K562 (cell line): ENCODE measurements around the gene DNASE2. TPM values are rescaled to one million over a fixed set of nuclear protein-coding genes. Genes with fewer than 3 reads are reported as not detected.

Source experiments
- ATAC-seq: fragments of 200-7000 bp; cut with Tn5 transposase; 3 replicates; pipeline ENCODE4 v1.9.1; 2020; ENCODE audit warnings: moderate library complexity
- BruUV-seq: library from RNA; stranded (reverse); fragments of 400-500 nt; replicated peaks from 2 replicates; lab custom pipeline; 2021; lab: Mats Ljungman, UMichigan
- CTCF ChIA-PET: fragments of 300-600 bp; formaldehyde crosslinking; extraction: SDS; loops from one replicate; lab custom pipeline; 2021; ENCODE audit warnings: low intra/inter-chr PET ratio; lab: Yijun Ruan, JAX
- POLR2A ChIA-PET: fragments of 300-600, 350-650 bp; sonication (Branson Sonifier 250); formaldehyde crosslinking; extraction: SDS; loops from one replicate; lab custom pipeline; 2021; ENCODE audit warnings: antibody characterized with exemption, inconsistent platforms; lab: Yijun Ruan, JAX
- DNase-seq, 4 experiments: peaks; one replicate each; pipeline versions ENCODE4 v3.0.0 to v3.0.0-alpha.2; 2011 to 2018; ENCODE audit warnings: low spot score in 3 of 4, mixed read lengths in 3 of 4; ENCODE audit errors: extremely low read depth in 1 of 4
- FAIRE-seq: peaks from 2 replicates; lab custom pipeline; 2011; peaks lifted over from hg19 to GRCh38; lab: Jason Lieb, UNC
- H2AFZ ChIP-seq: 2 replicates; pipeline ENCODE4 v1.6.0; 2011; ENCODE audit warnings: low read depth, low read length, control low read depth, inconsistent platforms
- H3K27ac ChIP-seq: fragments of 200-600 bp; 3 replicates; pipeline ENCODE4 v1.8.0; 2011; ENCODE audit warnings: low read depth, mild to moderate bottlenecking, control low read depth, inconsistent platforms, low read length, moderate library complexity, mixed read lengths; ENCODE audit errors: extremely low read depth
- H3K27me3 ChIP-seq, 2 experiments: fragments of 300-600 bp in 1 of 2; 2 replicates in 1 of 2; 3 replicates in 1 of 2; pipeline versions ENCODE4 v1.6.0 to v1.8.0; 2011; ENCODE audit warnings: inconsistent platforms in 2 of 2, low read length in 2 of 2, mild to moderate bottlenecking in 1 of 2, mixed read lengths in 1 of 2, moderate library complexity in 1 of 2; ENCODE audit not compliant: control insufficient read depth in 2 of 2, insufficient read depth in 2 of 2
- H3K36me3 ChIP-seq: fragments of 300-600 bp; 3 replicates; pipeline ENCODE4 v1.8.0; 2011; ENCODE audit warnings: mild to moderate bottlenecking, low read length, inconsistent platforms; ENCODE audit not compliant: control insufficient read depth, insufficient read depth
- H3K4me1 ChIP-seq, 2 experiments: fragments of 200-600 bp in 1 of 2; replicated peaks in 1 of 2; 2 replicates in 1 of 2; 3 replicates in 1 of 2; pipeline versions ENCODE4 v1.5.1 to v1.8.0; 2011; ENCODE audit warnings: inconsistent platforms in 2 of 2, low read length in 2 of 2, mild to moderate bottlenecking in 1 of 2, mixed read lengths in 1 of 2, moderate library complexity in 1 of 2; ENCODE audit not compliant: control insufficient read depth in 2 of 2, insufficient read depth in 2 of 2
- H3K4me2 ChIP-seq: 2 replicates; pipeline ENCODE4 v1.6.1; 2011; ENCODE audit warnings: low read length, control low read depth, inconsistent platforms, mixed read lengths; ENCODE audit not compliant: insufficient read depth
- H3K4me3 ChIP-seq: fragments of 200-600 bp; sonication (generic), shearing (Covaris generic); 2 replicates; pipeline ENCODE4 v1.5.1; 2016; ENCODE audit warnings: control low read depth, inconsistent platforms
- H3K79me2 ChIP-seq: fragments of 200-600 bp; 3 replicates; pipeline ENCODE4 v1.8.0; 2011; ENCODE audit warnings: low read length, inconsistent platforms; ENCODE audit not compliant: control insufficient read depth, insufficient read depth
- H3K9ac ChIP-seq, 2 experiments: 2 replicates each; pipeline versions ENCODE4 v1.6.0 to v1.6.1; 2011; ENCODE audit warnings: low read depth in 2 of 2, low read length in 2 of 2, control low read depth in 1 of 2, inconsistent platforms in 1 of 2, mild to moderate bottlenecking in 1 of 2, mixed read lengths in 1 of 2; ENCODE audit not compliant: insufficient read depth in 1 of 2
- H3K9me1 ChIP-seq: one replicate; pipeline ENCODE4 v1.6.0; 2011; ENCODE audit warnings: inconsistent platforms, mild to moderate bottlenecking, low read length, moderate library complexity; ENCODE audit not compliant: control insufficient read depth, insufficient read depth
- H3K9me3 ChIP-seq: replicated peaks from 2 replicates; pipeline ENCODE4 v1.5.1; 2011; ENCODE audit warnings: low read depth, low read length, inconsistent platforms; ENCODE audit not compliant: control insufficient read depth, insufficient read depth
- H4K20me1 ChIP-seq: replicated peaks from 2 replicates; pipeline ENCODE4 v1.6.1; 2011; ENCODE audit warnings: low read length, inconsistent platforms, mixed read lengths; ENCODE audit not compliant: control insufficient read depth, insufficient read depth
- CBX2 ChIP-seq: fragments of 200-600 bp; sonication (generic); IDR thresholded peaks from one replicate; pipeline ENCODE4 v1.6.1; 2012; ENCODE audit warnings: mild to moderate bottlenecking, low read length, inconsistent platforms; ENCODE audit not compliant: insufficient read depth, poor library complexity, severe bottlenecking
- GTF2F1 ChIP-seq: IDR thresholded peaks from 2 replicates; pipeline ENCODE4 v1.6.1; 2011; ENCODE audit warnings: low read depth, low read length, improper control_type of control experiment
- HMGN3 ChIP-seq: IDR thresholded peaks from 2 replicates; pipeline ENCODE4 v1.6.1; 2011; ENCODE audit warnings: borderline replicate concordance, low read depth, mild to moderate bottlenecking, mixed read lengths, low read length; ENCODE audit not compliant: insufficient read length; ENCODE audit errors: extremely low read depth
- KHSRP ChIP-seq: fragments of 450-650 bp; IDR thresholded peaks from 2 replicates; pipeline ENCODE4 v1.6.1; 2017
- MECOM ChIP-seq: fragments of 250-450 bp; sonication (Bioruptor Pico); IDR thresholded peaks from 2 replicates; pipeline ENCODE4 v1.8.0; 2022; ENCODE audit warnings: inconsistent platforms
- MTF1 ChIP-seq: fragments of 250-450 bp; sonication (Bioruptor Pico); IDR thresholded peaks from 2 replicates; pipeline ENCODE4 v1.9.0; 2021; ENCODE audit warnings: moderate library complexity, mild to moderate bottlenecking, inconsistent platforms, borderline replicate concordance
- NFIC ChIP-seq: fragments of 450-650 bp; IDR thresholded peaks from 2 replicates; pipeline ENCODE4 v1.6.1; 2017; ENCODE audit warnings: mild to moderate bottlenecking, inconsistent platforms
- PHF8 ChIP-seq: fragments of 200-600 bp; sonication (generic); IDR thresholded peaks from 2 replicates; pipeline ENCODE4 v1.6.1; 2012; ENCODE audit warnings: mixed run types, mild to moderate bottlenecking, inconsistent platforms, low read length, moderate library complexity, borderline replicate concordance
- RBBP5 ChIP-seq: fragments of 200-600 bp; sonication (generic); IDR thresholded peaks from 2 replicates; pipeline ENCODE4 v1.6.1; 2012; ENCODE audit warnings: borderline replicate concordance, mild to moderate bottlenecking, low read length, control low read depth, inconsistent platforms; ENCODE audit not compliant: insufficient read depth, poor library complexity, severe bottlenecking
- RBFOX2 ChIP-seq: fragments of 200-400 bp; formaldehyde crosslinking; IDR thresholded peaks from 2 replicates; pipeline ENCODE4 v1.6.1; 2017; ENCODE audit warnings: low read depth, mild to moderate bottlenecking, low read length, moderate library complexity
- RBM14 ChIP-seq: fragments of 200-400 bp; formaldehyde crosslinking; IDR thresholded peaks from 2 replicates; pipeline ENCODE4 v1.6.1; 2018; ENCODE audit warnings: low read depth, mild to moderate bottlenecking, low read length, moderate library complexity, borderline replicate concordance; ENCODE audit not compliant: insufficient read depth
- SETDB1 ChIP-seq: IDR thresholded peaks from one replicate; pipeline ENCODE4 v1.6.1; 2012; ENCODE audit warnings: low read length, control low read depth, inconsistent platforms
- SRF ChIP-seq, 2 experiments: fragments of 250-450, 450-650 bp in 1 of 2; sonication (Bioruptor Pico) in 1 of 2; sonication (generic) in 1 of 2; formaldehyde crosslinking; IDR thresholded peaks; 2 replicates each; pipeline versions ENCODE4 v1.5.0 to v1.5.1; 2020 to 2022; ENCODE audit warnings: mild to moderate bottlenecking in 1 of 2, missing genetic modification reagents in 1 of 2
- ZNF311 ChIP-seq: fragments of 250-450 bp; sonication (Bioruptor Pico); IDR thresholded peaks from 2 replicates; pipeline ENCODE4 v1.4.0; 2020; ENCODE audit warnings: mild to moderate bottlenecking, moderate library complexity
- ZNF778 ChIP-seq: fragments of 450-650 bp; formaldehyde crosslinking; IDR thresholded peaks from 2 replicates; pipeline ENCODE4 v1.4.0; 2020; ENCODE audit warnings: mild to moderate bottlenecking, moderate library complexity
- WGBS: fragments of 100-300 bp; shearing (Covaris generic); methylation state at CpG from one replicate; pipeline ENCODE4 v1.1.6; 2016; ENCODE audit warnings: low coverage, mixed read lengths; ENCODE audit not compliant: insufficient coverage; ENCODE audit errors: missing lambda C conversion rate; 5-methylcytosine and 5-hydroxymethylcytosine counted together
- in situ Hi-C: fragments of 300-500 bp; cut with MboI; formaldehyde crosslinking; loops from 4 replicates; pipeline ENCODE4 v1.15.0; 2018; ENCODE audit warnings: inconsistent platforms, mixed read lengths
- intact Hi-C: fragments of 100-400 bp; cut with micrococcal nuclease; formaldehyde crosslinking; loops from 2 replicates; pipeline ENCODE4 v1.14.2; 2022
- polyA plus RNA-seq, 8 experiments: library from polyadenylated mRNA; depleted of rRNA in 4 of 8; stranded (reverse) in 5 of 8; unstranded in 3 of 8; fragments of >200 nt; fragmentation: Nextera tagmentation in 2 of 8; fragmentation: Illumina TruSeq in 1 of 8; extraction: Ambion mirVana in 2 of 8; extraction: Trizol in 1 of 8; gene quantifications; 2 replicates each; pipeline versions ENCODE4 v1.2.1 to v1.2.3, GENCODE V29; 2011 to 2014; ENCODE audit warnings: inconsistent platforms in 1 of 8, missing spikeins in 1 of 8
- total RNA-seq, 7 experiments: library from RNA; depleted of rRNA in 6 of 7; stranded (reverse); fragments of >200 nt in 6 of 7; fragmentation: Illumina TruSeq in 2 of 7; extraction: Trizol in 2 of 7; gene quantifications; 2 replicates each; pipeline versions ENCODE4 v1.2.1 to v1.2.3, GENCODE V29; 2011 to 2021; ENCODE audit warnings: low replicate concordance in 1 of 7
- TF ChIP-seq, protein P1 (sequence below): fragments of 450-650 bp; formaldehyde crosslinking; IDR thresholded peaks from 2 replicates; pipeline ENCODE4 v1.4.0; 2022; ENCODE audit warnings: missing genetic modification characterization
- TF ChIP-seq, protein P2 (sequence below): sonication (generic); formaldehyde crosslinking; IDR thresholded peaks from 2 replicates; pipeline ENCODE4 v1.8.1; 2022; ENCODE audit warnings: missing genetic modification reagents

Gene DNASE2
- total and polyA plus RNA-seq, 9 of the 15 experiments (the other 6 are each of a cell fraction or from before 2014, with no cell fraction given): 4.4 to 27.0 (median 20.2) TPM

DNA sequence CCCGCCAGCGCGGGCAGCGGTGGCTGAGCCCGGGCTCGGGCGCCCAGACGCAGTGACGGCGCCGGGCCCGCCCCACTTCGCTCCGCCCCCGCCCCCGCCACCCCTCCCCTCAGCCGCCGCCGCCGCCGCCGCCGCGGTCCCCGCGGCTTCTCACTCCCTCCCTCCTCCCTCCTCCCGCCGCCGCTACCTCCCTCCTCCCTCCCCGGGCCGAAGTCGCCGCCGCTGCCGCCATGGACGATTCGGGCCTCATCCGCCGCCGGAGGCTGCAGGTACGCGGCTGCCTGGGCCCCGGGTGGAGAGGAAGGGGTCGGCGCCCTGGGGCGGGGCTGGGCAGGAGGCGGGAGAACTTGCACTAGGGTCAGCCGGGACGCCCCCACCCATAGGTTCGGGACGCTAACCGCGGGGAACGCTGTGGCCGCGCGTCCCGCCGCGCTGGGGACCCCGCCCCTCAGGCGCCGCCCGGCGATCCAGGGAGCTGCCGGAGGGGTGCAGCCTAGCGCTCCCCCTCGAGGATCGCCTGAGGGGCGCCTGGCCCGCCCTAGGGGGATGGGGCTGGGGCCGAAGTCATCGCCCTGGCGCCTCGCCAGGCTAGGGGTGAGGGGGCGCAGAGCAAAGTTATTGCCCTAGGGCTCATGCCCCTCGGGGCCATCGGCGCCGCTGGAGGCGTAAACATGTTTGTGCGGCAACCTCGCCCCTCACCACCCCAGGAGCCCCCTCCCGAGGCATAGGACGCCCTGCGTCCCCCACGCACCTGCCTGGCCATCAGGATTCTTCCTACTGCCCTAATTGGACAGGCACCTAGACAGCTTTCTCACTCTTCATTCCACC lies 47.3 kb downstream of the DNASE2 start:
- H3K4me1 ChIP-seq: peaks cover 30 to 59% of the 10 kb centered on the region in 2 experiments
- peak overlapping the region; percentile 36 to 90; a peak in 3 of 4 replicates for H3K9ac ChIP-seq
- no peaks in the 10 kb centered on the region for H3K9me1 ChIP-seq
- no peak overlapping the region for H3K27ac ChIP-seq
- POLR2A ChIA-PET: no interaction called here
- intact Hi-C loops: no loop called here
- WGBS: 2% methylated on average over 40 of the region's 87 CpGs
- H3K4me3 ChIP-seq: peak overlapping the region; percentile 58
- FAIRE-seq: no peak
- no peaks in the 10 kb centered on the region for H3K27me3 ChIP-seq
- CTCF ChIA-PET: no interaction called here
- peaks cover 14% of the 10 kb centered on the region for H4K20me1 ChIP-seq
- no peaks in the 10 kb centered on the region for H3K36me3 ChIP-seq
- in situ Hi-C loops: no loop called here
- peak overlapping the region; percentile 93 for H2AFZ ChIP-seq
- peak overlapping the region; percentile 75 for H3K4me2 ChIP-seq
- peak; percentile 30 for ATAC-seq
- H3K79me2 ChIP-seq: peaks cover 3% of the 10 kb centered on the region; the same call in 1 of the 3 replicates
- BruUV-seq: no TSS peak
- H3K9me3 ChIP-seq: no peaks in the 10 kb centered on the region
- peak; percentile 78 to 82 (median 80) for DNase-seq
- TF ChIP-seq MECOM (CRISPR knock-in tag): no peak
- TF ChIP-seq ZNF311 (CRISPR knock-in tag): no peak
- peak; percentile 42; the same call in 1 of the 2 replicates for TF ChIP-seq PHF8
- TF ChIP-seq, protein P1, sequence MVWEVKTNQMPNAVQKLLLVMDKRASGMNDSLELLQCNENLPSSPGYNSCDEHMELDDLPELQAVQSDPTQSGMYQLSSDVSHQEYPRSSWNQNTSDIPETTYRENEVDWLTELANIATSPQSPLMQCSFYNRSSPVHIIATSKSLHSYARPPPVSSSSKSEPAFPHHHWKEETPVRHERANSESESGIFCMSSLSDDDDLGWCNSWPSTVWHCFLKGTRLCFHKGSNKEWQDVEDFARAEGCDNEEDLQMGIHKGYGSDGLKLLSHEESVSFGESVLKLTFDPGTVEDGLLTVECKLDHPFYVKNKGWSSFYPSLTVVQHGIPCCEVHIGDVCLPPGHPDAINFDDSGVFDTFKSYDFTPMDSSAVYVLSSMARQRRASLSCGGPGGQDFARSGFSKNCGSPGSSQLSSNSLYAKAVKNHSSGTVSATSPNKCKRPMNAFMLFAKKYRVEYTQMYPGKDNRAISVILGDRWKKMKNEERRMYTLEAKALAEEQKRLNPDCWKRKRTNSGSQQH: no peak
- TF ChIP-seq NFIC: peak; percentile 85
- peak; percentile 6 for TF ChIP-seq HMGN3
- TF ChIP-seq MTF1: no peak
- TF ChIP-seq KHSRP: no peak
- peak; percentile 36; the same call in 1 of the 2 replicates for TF ChIP-seq RBFOX2
- no peak for TF ChIP-seq SRF (CRISPR knock-in tag; IDR thresholded peaks at IDR 0.05)
- TF ChIP-seq CBX2: no peak
- TF ChIP-seq RBBP5: peak; percentile 56
- TF ChIP-seq, protein P2, sequence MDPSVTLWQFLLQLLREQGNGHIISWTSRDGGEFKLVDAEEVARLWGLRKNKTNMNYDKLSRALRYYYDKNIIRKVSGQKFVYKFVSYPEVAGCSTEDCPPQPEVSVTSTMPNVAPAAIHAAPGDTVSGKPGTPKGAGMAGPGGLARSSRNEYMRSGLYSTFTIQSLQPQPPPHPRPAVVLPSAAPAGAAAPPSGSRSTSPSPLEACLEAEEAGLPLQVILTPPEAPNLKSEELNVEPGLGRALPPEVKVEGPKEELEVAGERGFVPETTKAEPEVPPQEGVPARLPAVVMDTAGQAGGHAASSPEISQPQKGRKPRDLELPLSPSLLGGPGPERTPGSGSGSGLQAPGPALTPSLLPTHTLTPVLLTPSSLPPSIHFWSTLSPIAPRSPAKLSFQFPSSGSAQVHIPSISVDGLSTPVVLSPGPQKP: no peak
- no peak for TF ChIP-seq SETDB1
- TF ChIP-seq RBM14: no peak
- no peak for TF ChIP-seq GTF2F1
- no peak for TF ChIP-seq ZNF778 (CRISPR knock-in tag)
